SU-DHL-6 (cell line): ENCODE results near the gene ZNF462.

Experiments used
- H2AFZ ChIP-seq: fragments of 200-600 bp; sonication (generic); 2 replicates; pipeline ENCODE4 v1.6.1; 2014; ENCODE audit warnings: low read depth, mild to moderate bottlenecking, moderate library complexity, mixed read lengths, antibody characterized with exemption, low read length; ENCODE audit not compliant: severe bottlenecking
- H3F3A ChIP-seq: fragments of 200-600 bp; shearing (Covaris generic); 2 replicates; pipeline ENCODE4 v1.6.0; 2016; ENCODE audit warnings: antibody characterized with exemption, mild to moderate bottlenecking; ENCODE audit not compliant: insufficient read depth
- H3K27ac ChIP-seq: fragments of 200-600 bp; sonication (generic); 2 replicates; pipeline ENCODE4 v1.5.1; 2016; ENCODE audit warnings: low read depth, mild to moderate bottlenecking, low read length, moderate library complexity, mixed read lengths
- H3K27me3 ChIP-seq: fragments of 200-600 bp; sonication (generic), shearing (Covaris generic); 2 replicates; pipeline ENCODE4 v1.6.0; 2014; ENCODE audit warnings: mild to moderate bottlenecking, low read length
- H3K36me3 ChIP-seq: fragments of 200-600 bp; sonication (generic); 2 replicates; pipeline ENCODE4 v1.6.1; 2014; ENCODE audit warnings: mild to moderate bottlenecking, low read length, mixed read lengths
- H3K4me2 ChIP-seq: fragments of 300-600, 200-600 bp; shearing (Covaris generic), sonication (generic); 2 replicates; pipeline ENCODE4 v1.6.0; 2014; ENCODE audit warnings: low read length, low read depth, mild to moderate bottlenecking; ENCODE audit not compliant: poor library complexity, severe bottlenecking
- H3K4me3 ChIP-seq: fragments of 200-600 bp; sonication (generic); 2 replicates; pipeline ENCODE4 v1.5.1; 2014; ENCODE audit warnings: antibody characterized with exemption, low read length, mild to moderate bottlenecking, mixed read lengths; ENCODE audit not compliant: insufficient read depth, poor library complexity, severe bottlenecking
- H3K79me2 ChIP-seq: fragments of 200-600 bp; sonication (generic); 2 replicates; pipeline ENCODE4 v1.6.1; 2014; ENCODE audit warnings: mild to moderate bottlenecking, low read length, moderate library complexity; ENCODE audit not compliant: insufficient read depth
- H3K9ac ChIP-seq: fragments of 200-600 bp; sonication (generic); 2 replicates; pipeline ENCODE4 v1.7.0; 2014; ENCODE audit warnings: mild to moderate bottlenecking, low read length
- H3K9me2 ChIP-seq: fragments of 200-600 bp; sonication (generic); replicated peaks from 2 replicates; pipeline ENCODE4 v1.6.1; 2014; ENCODE audit warnings: low read length; ENCODE audit not compliant: insufficient read depth
- H3K9me3 ChIP-seq: fragments of 200-600 bp; sonication (generic); 2 replicates; pipeline ENCODE4 v1.6.1; 2014; ENCODE audit warnings: low read length, mixed read lengths; ENCODE audit not compliant: insufficient read depth
- H4K20me1 ChIP-seq: fragments of 200-600 bp; sonication (generic); 2 replicates; pipeline ENCODE4 v1.6.1; 2014; ENCODE audit warnings: low read depth, mild to moderate bottlenecking, antibody characterized with exemption, low read length, moderate library complexity, mixed read lengths
- EZH2phosphoT487 ChIP-seq: fragments of 200-600 bp; sonication (generic), shearing (Covaris generic); conservative IDR thresholded peaks from 2 replicates; pipeline ENCODE4 v1.6.1; 2018; ENCODE audit warnings: mild to moderate bottlenecking, antibody characterized with exemption, low read length, moderate library complexity, mixed read lengths
- TF ChIP-seq, protein P1 (sequence below): fragments of 200-600 bp; sonication (generic); IDR thresholded peaks from one replicate; pipeline ENCODE4 v1.5.1; 2017; ENCODE audit warnings: antibody characterized with exemption, mild to moderate bottlenecking, low read length, moderate library complexity; ENCODE audit not compliant: insufficient read depth, poor library complexity, severe bottlenecking

ZNF462 gene

DNA sequence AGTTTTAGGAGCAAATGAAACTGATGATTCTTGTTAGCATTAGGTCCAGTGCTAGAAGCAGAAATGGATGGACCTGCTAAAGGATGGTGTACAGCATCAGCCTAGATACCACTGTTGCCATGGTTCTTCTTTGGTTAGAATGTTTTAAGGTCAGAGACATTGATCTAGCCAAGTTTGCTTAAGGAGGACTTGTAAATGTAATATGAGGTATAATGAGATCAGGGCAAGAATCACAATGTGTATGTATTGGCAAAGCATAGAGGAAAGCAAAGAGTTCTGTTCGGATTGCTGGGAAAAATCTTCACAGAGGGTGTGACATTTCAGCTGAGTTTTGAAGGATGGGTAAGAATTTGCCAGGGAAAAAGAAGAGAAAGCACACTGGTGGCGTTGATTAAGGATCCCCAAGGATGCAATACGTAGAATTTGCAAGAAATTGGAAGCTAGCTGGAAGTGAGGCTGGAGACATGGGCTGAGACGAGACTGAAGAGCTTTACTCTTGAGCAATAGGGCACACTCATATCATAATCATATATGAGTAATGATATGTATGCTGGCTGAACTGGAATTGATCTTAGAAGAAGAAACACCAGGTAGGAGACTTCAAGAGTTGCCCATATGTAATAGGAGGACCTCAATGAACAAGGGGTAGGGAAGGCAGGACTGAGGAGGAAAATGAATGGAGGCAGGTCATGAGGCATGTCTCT, 102.0 kb downstream of the ZNF462 start:
- H3K27me3 ChIP-seq, result no peaks in the 10 kb centered on the region
- no peak overlapping the region for H3K9ac ChIP-seq
- TF ChIP-seq EZH2phosphoT487, result no peak
- no peaks in the 10 kb centered on the region for H4K20me1 ChIP-seq
- no peak overlapping the region for H2AFZ ChIP-seq
- H3K9me3 ChIP-seq, result no peaks in the 10 kb centered on the region
- no peaks in the 10 kb centered on the region for H3K9me2 ChIP-seq
- H3K36me3 ChIP-seq, result no peaks in the 10 kb centered on the region
- H3K27ac ChIP-seq, result no peak overlapping the region
- H3K4me2 ChIP-seq, result no peak overlapping the region
- no peak overlapping the region for H3K4me3 ChIP-seq
- H3F3A ChIP-seq, result no peaks in the 10 kb centered on the region
- no peaks in the 10 kb centered on the region for H3K79me2 ChIP-seq

DNA sequence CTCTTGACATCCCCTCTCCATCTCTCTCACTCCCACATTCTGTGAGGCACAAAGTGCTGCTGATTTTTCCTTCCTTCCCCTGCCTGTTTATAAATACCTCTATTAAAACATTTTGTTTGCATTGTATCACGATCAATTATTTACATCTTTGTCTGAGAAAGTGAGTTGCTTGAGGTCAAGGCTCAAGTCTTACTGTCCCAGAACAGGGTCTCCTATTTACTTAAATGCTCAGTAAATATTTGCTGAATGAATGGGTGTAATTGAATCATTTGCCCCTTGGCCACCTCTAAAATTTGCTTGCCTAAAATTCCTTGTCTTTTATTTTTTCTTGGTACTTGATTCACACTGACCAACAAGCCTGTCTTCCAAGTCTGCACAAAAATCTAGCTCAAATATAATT, 103.5 kb downstream of the ZNF462 start:
- Histone ChIP-seq H3K79me2 (no peaks in the 10 kb centered on the region), H3K9ac (no peak overlapping the region), H3K9me3 (no peaks in the 10 kb centered on the region), H3F3A (no peaks in the 10 kb centered on the region), H3K4me2 (no peak overlapping the region), H2AFZ (no peak overlapping the region), H3K36me3 (no peaks in the 10 kb centered on the region), H3K4me3 (no peak overlapping the region), H3K27ac (no peak overlapping the region), H3K27me3 (no peaks in the 10 kb centered on the region), H3K9me2 (no peaks in the 10 kb centered on the region), H4K20me1 (no peaks in the 10 kb centered on the region)
- TF ChIP-seq EZH2phosphoT487, result no peak
- TF ChIP-seq, protein P1, sequence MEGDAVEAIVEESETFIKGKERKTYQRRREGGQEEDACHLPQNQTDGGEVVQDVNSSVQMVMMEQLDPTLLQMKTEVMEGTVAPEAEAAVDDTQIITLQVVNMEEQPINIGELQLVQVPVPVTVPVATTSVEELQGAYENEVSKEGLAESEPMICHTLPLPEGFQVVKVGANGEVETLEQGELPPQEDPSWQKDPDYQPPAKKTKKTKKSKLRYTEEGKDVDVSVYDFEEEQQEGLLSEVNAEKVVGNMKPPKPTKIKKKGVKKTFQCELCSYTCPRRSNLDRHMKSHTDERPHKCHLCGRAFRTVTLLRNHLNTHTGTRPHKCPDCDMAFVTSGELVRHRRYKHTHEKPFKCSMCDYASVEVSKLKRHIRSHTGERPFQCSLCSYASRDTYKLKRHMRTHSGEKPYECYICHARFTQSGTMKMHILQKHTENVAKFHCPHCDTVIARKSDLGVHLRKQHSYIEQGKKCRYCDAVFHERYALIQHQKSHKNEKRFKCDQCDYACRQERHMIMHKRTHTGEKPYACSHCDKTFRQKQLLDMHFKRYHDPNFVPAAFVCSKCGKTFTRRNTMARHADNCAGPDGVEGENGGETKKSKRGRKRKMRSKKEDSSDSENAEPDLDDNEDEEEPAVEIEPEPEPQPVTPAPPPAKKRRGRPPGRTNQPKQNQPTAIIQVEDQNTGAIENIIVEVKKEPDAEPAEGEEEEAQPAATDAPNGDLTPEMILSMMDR, result no peak

DNA sequence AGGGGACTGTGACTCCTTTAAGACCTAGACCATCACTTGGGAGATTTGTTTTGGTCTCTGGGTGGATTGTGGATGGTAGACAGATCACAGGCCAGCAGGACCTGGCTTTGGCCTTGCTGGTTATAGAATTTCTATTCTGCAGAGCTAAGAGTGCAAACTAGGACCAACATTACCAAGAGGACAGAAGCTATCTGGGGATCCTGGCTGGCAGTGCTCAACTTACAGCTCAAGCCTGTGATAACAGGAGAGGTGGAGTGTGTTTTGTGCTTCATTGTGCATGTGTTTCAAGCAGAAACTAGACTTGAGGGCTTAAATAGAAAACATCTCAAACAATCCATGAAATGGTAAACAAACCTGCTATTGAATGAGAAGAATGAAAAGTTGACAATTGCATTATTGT, 106.7 kb downstream of the ZNF462 start:
- H3K79me2 ChIP-seq, result no peaks in the 10 kb centered on the region
- no peak overlapping the region for H2AFZ ChIP-seq
- H3K9me3 ChIP-seq, result no peaks in the 10 kb centered on the region
- H3K27ac ChIP-seq, result no peak overlapping the region
- H3F3A ChIP-seq, result no peaks in the 10 kb centered on the region
- no peak overlapping the region for H3K4me3 ChIP-seq
- no peaks in the 10 kb centered on the region; the same call in 1 of the 2 replicates for H3K27me3 ChIP-seq
- H3K4me2 ChIP-seq, result no peak overlapping the region
- no peaks in the 10 kb centered on the region for H3K36me3 ChIP-seq
- no peaks in the 10 kb centered on the region for H4K20me1 ChIP-seq
- no peak overlapping the region for H3K9ac ChIP-seq
- no peak for TF ChIP-seq EZH2phosphoT487
- TF ChIP-seq, protein P1, result no peak
- no peaks in the 10 kb centered on the region for H3K9me2 ChIP-seq

DNA sequence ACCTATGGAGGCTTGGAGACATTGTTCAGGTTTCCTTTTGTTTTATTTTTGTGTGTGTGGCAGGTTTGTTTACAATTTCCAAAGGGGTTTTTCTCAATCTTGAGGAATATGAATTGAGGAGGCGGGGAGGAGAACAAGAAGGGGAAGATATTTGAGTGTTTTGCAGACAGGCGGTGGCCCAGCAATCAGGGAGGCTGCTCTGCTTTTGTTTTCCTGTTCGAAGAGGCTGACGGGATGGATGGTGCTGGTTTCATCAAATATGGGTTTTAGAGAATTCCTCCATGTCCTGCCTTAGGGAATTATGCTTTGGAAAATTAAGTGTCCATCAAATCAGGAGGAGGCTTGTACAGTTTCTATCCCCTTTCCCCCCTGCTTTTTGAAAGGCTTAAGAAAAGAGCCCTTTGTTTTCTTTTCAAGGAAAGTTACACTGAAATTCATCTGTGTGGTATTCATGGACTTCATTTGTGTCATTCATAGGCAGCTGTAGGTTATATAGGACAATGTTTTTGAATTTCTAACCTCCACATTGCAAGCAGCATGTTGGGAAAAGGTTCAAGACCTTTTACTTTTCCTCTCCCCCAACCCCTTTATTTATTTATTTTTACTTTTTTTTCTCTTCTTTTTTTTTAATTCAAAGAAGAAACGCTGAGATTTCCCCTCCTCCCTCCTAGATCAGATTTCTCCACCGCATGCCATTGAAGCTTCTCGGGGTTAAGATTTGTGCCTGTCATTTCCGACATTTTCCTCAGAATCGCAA, 107.4 kb downstream of the ZNF462 start:
- Histone ChIP-seq H4K20me1 (no peaks in the 10 kb centered on the region), H3K79me2 (no peaks in the 10 kb centered on the region), H3F3A (no peaks in the 10 kb centered on the region), H3K4me2 (no peak overlapping the region), H3K9me2 (no peaks in the 10 kb centered on the region), H3K36me3 (no peaks in the 10 kb centered on the region), H3K27me3 (no peaks in the 10 kb centered on the region; the same call in 1 of the 2 replicates), H3K27ac (no peak overlapping the region), H2AFZ (no peak overlapping the region), H3K4me3 (no peak overlapping the region), H3K9me3 (no peaks in the 10 kb centered on the region), H3K9ac (no peak overlapping the region)
- TF ChIP-seq EZH2phosphoT487, result no peak
- TF ChIP-seq, protein P1, result no peak
